ENCODE data around the gene KLHL41.

The KLHL41 gene

GRCh38 chr2:169509298-169509885, at the start of gene KLHL41:
Gene KLHL41, plus strand, starts transcription at chr2:169509702. Its CDS starts 77 bp downstream, at chr2:169509779.
- TF ChIP-seq GATA1 (IDR thresholded peaks at IDR 0.05; ENCODE audit: low read depth, low read length) (no peak), POLR2A (IDR thresholded peaks at IDR 0.05; ENCODE audit: low read length) (no peak)
- no peak for DNase-seq

DNA sequence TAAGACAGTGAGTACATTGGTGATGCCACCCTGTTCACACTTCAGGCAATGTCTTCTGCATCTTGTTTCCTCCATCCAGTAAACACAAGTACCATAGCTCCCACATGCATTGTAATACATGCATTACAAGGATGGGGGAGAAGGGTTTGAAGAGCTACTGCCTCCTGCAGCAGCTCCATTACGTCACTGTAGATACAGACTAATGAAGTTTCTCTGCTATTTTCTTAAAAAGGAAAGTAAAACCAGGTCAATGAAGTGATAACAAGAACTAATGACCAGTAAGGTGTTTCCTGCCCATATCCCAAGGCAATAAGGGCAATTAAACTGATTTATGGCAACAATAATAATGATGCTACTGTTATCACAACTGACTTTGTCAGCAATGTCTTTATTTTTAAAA, 48.4 kb upstream of the KLHL41 start:
- DNase-seq: no peak

GRCh38 chr2:169462896-169463695, 46.4 kb upstream of the KLHL41 start:
- TF ChIP-seq GATA1 (IDR thresholded peaks at IDR 0.05; ENCODE audit: low read depth, low read length) (no peak), POLR2A (IDR thresholded peaks at IDR 0.05; ENCODE audit: low read length) (no peak)
- no peak for DNase-seq

More for the DNA sequence above, 48.4 kb upstream of the KLHL41 start:
- TF ChIP-seq GATA1 (IDR thresholded peaks at IDR 0.05; ENCODE audit: low read depth, low read length) (no peak), POLR2A (IDR thresholded peaks at IDR 0.05; ENCODE audit: low read length) (no peak)

DNA sequence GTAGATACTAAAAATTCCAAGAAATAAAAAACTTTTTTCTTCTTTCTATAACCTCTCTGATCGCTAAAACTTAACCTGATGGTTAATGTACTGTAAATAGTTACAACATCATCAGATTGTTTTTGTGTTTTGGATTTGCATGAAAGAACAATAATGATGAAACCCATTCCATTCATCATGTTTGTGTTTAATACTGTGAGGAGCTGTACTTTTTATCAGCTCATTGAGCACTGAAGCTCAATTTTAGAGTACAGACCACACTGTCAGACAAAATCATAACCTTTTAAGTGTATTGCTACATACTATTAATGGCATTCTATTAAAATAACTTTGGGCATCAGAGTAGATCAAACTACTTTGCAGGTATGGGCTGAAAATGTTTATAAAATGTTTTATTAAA, 45.0 kb upstream of the KLHL41 start:
- no peak for DNase-seq
- no peak for TF ChIP-seq GATA1 (IDR thresholded peaks at IDR 0.05; ENCODE audit: low read depth, low read length)
- TF ChIP-seq POLR2A (IDR thresholded peaks at IDR 0.05; ENCODE audit: low read length): no peak

DNA sequence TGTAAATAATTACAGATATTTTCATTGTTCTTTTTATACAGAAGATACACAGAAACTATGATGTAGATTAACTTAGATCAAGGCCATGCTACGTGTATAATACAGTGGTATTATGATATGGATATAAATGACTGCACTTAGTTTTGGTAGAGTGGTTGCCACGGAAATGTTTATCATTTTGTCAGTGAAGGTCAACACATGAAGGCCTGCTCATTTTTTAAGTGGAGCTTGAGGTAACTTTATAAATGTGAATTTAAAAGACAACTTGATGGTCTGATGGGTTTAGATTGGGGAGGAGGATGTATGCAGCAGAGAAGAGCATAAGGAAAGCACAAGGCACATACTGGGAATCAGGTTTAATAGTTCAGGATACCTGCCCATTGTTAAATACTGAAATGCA, 44.6 kb upstream of the KLHL41 start:
- no peak for TF ChIP-seq POLR2A (IDR thresholded peaks at IDR 0.05; ENCODE audit: low read length)
- no peak for TF ChIP-seq GATA1 (IDR thresholded peaks at IDR 0.05; ENCODE audit: low read depth, low read length)
- peak; percentile 35 to 62 for DNase-seq

- TF ChIP-seq POLR2A (IDR thresholded peaks at IDR 0.05; ENCODE audit: low read length) (no peak), GATA1 (IDR thresholded peaks at IDR 0.05; ENCODE audit: low read depth, low read length) (no peak)
These were observed 40.7 kb upstream of the KLHL41 start for GRCh38 chr2:169468841-169469240.

GRCh38 chr2:169469952-169470572, 39.4 kb upstream of the KLHL41 start:
- DNase-seq: no peak
- TF ChIP-seq POLR2A (IDR thresholded peaks at IDR 0.05; ENCODE audit: low read length): no peak
- no peak for TF ChIP-seq GATA1 (IDR thresholded peaks at IDR 0.05; ENCODE audit: low read depth, low read length)

More at GRCh38 chr2:169468841-169469240, 40.7 kb upstream of the KLHL41 start:
- peak in 1 of 2 experiments; percentile 24 for DNase-seq

GRCh38 chr2:169472249-169472648, 37.3 kb upstream of the KLHL41 start:
- no peak for TF ChIP-seq POLR2A (IDR thresholded peaks at IDR 0.05; ENCODE audit: low read length)
- no peak for TF ChIP-seq GATA1 (IDR thresholded peaks at IDR 0.05; ENCODE audit: low read depth, low read length)
- DNase-seq: no peak

DNA sequence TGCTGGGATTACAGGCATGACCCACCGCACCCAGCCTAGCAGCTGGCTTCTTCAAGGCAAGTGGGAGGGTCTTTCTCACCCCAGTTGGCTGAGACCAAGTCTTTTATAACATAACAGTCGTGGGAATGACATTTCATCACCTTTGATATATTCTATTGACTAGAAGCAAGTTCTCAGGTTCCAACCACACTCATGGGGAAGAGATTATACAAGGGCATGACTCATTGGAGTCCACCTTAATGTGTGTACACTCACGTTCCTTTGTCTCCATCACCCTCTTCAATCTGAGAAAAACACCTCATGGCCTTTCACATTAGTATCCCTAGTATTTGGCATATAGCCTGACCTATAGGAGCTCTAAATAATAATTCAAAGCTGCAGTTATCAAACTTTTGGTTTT, 33.0 kb upstream of the KLHL41 start:
- no peak for TF ChIP-seq POLR2A (IDR thresholded peaks at IDR 0.05; ENCODE audit: low read length)
- no peak for TF ChIP-seq GATA1 (IDR thresholded peaks at IDR 0.05; ENCODE audit: low read depth, low read length)
- no peak for DNase-seq

- no peak for DNase-seq
- TF ChIP-seq POLR2A (IDR thresholded peaks at IDR 0.05; ENCODE audit: low read length) (no peak), GATA1 (IDR thresholded peaks at IDR 0.05; ENCODE audit: low read depth, low read length) (no peak)
These were observed 31.2 kb upstream of the KLHL41 start for GRCh38 chr2:169478339-169478738.

GRCh38 chr2:169478745-169479256, 30.7 kb upstream of the KLHL41 start:
- DNase-seq: no peak
- TF ChIP-seq POLR2A (IDR thresholded peaks at IDR 0.05; ENCODE audit: low read length): no peak
- TF ChIP-seq GATA1 (IDR thresholded peaks at IDR 0.05; ENCODE audit: low read depth, low read length): no peak

GRCh38 chr2:169479257-169480078, 30.0 kb upstream of the KLHL41 start, which contains the start of gene BBS5:
Gene BBS5, plus strand, starts transcription at chr2:169479494. Its CDS starts 60 bp downstream, at chr2:169479554.
- peak; percentile 86 for DNase-seq
- TF ChIP-seq GATA1 (IDR thresholded peaks at IDR 0.05; ENCODE audit: low read depth, low read length) (no peak), POLR2A (IDR thresholded peaks at IDR 0.05; ENCODE audit: low read length) (peak; percentile 29)

DNA sequence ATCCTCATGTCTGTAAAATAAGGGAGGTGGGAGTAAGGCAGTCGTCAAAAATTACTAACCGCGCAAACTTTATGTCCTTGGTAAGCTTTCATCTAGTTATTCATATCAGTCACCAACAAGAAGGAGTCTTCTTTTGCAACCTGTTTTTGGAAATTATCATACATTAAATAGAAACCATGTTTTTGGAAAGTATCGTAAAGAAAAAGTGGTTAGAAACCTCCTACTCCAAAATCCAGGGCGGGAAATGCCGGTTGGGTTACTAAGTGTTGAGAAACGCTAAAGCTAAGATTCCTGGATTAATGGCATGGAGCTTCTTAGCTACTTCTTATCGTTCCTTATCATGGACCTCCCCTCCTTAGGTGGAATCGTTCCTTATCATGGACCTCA, 29.4 kb upstream of the KLHL41 start:
- no peak for DNase-seq
- TF ChIP-seq POLR2A (IDR thresholded peaks at IDR 0.05; ENCODE audit: low read length): no peak
- no peak for TF ChIP-seq GATA1 (IDR thresholded peaks at IDR 0.05; ENCODE audit: low read depth, low read length)

Measured in erythroblast (primary cell).